HG03097 (cell line): ENCODE results near the gene RFNG.

Source experiments
- ATAC-seq: cut with Tn5 transposase; IDR thresholded peaks from one replicate; pipeline ENCODE4 v1.9.1; 2021; ENCODE audit not compliant: unreplicated experiment, low FRiP score

RFNG gene

GRCh38 chr17:82051776-82052637 is at the start of gene RFNG, which contains the start of gene GPS1:
Gene RFNG, minus strand, starts transcription at chr17:82051811. Its CDS starts 45 bp downstream, at chr17:82051766.
Gene GPS1, plus strand, starts transcription at chr17:82051898. Its CDS starts 34 bp downstream, at chr17:82051932.
- peak; percentile 62 for ATAC-seq

- ATAC-seq = no peak
Observed at GRCh38 chr17:82101301-82101715, 49.7 kb upstream of the RFNG start.

GRCh38 chr17:82100502-82101298 is 49.1 kb upstream of the RFNG start:
- ATAC-seq = no peak

DNA sequence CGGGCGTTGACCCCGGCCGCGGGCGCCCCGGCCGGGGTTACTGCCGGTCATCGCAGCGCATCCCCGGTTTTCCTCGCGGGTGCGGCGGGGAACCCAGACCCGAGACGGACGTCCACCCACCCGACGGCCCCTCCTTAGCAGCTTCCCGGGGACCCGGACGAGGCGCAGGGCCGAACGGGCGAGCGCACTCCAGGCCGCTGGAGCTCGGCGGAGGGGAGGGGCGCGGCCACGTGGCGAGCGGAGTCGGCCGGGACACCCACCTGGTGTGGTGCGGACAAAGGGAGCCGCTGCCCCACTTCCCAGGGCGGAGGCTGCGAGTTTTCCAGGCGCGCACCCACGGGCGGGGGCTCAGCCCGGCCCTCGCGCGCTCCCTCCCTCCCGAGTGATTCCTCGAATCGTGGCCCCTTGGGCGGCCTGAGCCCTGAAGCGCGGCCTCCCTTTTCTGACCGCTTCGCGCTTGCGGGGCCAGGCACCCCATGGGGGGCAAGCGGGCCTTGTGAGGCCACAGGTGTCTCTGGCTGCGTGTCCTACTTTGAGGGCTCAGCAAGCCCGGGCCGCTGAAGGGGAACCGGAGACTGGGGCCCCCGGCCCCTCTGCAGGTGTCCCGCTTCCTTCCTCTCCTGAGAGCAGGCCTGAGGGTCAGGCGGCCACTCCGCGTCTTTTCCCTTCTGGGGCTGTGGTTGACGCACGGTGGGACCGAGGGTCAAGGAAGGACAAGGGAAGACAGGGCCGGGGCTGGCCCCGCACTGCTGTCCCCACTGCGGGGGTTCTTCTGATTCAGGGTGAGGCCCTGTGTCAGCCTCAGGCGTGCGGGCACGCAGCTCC is 47.5 kb upstream of the RFNG start:
- ATAC-seq = peak; percentile 9

- ATAC-seq = peak; percentile 63
Observed at GRCh38 chr17:82098169-82098938, 46.7 kb upstream of the RFNG start, which contains the start of gene FASN. Gene FASN, minus strand, starts transcription at chr17:82098236. Its CDS starts 1,791 bp downstream, at chr17:82096445.

DNA sequence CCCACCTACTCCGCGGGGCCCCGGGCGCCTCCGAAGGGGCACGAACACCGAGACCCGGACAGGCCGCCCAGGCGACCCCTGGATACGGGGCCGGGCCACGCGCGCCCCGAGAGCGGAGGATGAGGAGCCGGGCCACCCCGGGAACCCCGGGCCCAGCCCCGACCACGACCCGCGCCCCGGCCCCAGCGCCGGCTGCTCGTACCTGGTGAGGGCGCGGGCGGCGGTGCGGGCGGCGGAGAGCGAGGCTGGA is 46.2 kb upstream of the RFNG start:
- peak; percentile 22 for ATAC-seq

DNA sequence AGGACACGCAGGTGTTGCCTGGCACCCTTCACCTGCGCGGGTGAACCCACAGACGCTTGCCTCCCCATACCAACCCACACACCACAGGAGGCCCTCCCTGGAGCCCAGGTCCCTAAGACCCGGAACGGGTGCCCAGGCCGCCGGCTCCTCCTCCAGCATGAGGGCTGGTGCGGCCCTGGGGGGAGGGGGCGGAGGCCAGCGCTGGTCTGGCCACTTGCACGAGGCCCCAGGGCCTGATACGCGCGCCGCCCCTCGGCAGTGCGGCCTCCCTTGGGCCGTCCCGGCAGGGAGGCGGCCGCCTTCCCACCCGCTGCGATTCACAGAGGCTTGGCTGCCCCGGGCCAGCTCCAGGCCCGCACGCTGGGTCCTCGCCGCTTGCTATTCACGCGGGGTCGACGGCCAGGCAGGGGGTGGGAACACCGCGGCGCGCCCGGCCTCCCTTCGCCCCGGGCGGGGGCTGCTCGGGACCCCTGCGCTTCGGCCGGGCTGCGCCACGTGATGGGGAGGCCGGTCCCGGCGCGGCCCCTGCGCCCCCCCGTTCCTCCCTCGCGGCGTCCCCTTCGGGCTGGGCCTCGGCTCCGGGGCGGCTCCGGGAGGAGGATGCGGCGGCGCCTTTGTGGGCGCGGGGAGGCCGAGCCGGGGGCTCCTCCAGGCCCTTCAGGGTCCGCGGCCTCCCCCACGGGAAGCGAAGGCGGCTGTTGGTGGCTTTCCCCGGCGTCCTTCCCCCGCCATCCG is 45.7 kb upstream of the RFNG start:
- ATAC-seq = peak; percentile 1

DNA sequence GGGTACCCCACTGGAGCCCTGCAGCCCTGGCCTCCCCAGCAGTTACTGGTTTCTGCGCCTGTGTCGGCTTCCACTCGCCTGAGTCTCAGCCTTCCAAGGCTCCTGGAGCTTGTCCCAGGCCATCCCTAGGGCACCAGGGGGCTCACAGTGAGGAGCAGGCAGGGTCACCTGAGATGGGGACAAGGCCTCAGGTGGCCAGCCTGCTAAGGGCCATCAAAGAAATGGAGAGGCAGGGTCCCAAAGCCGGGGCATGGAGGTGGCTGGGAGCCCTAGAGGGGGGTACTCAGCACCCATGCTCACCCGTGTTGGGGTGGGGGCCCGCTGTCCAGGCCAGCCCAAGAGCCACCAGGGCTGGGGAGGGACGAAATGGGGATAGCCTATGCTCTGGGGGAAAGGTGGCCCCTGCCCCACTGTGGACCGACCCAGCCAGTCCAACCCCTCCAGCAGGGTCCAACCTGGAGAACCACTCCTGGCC is 45.1 kb upstream of the RFNG start:
- ATAC-seq = no peak

DNA sequence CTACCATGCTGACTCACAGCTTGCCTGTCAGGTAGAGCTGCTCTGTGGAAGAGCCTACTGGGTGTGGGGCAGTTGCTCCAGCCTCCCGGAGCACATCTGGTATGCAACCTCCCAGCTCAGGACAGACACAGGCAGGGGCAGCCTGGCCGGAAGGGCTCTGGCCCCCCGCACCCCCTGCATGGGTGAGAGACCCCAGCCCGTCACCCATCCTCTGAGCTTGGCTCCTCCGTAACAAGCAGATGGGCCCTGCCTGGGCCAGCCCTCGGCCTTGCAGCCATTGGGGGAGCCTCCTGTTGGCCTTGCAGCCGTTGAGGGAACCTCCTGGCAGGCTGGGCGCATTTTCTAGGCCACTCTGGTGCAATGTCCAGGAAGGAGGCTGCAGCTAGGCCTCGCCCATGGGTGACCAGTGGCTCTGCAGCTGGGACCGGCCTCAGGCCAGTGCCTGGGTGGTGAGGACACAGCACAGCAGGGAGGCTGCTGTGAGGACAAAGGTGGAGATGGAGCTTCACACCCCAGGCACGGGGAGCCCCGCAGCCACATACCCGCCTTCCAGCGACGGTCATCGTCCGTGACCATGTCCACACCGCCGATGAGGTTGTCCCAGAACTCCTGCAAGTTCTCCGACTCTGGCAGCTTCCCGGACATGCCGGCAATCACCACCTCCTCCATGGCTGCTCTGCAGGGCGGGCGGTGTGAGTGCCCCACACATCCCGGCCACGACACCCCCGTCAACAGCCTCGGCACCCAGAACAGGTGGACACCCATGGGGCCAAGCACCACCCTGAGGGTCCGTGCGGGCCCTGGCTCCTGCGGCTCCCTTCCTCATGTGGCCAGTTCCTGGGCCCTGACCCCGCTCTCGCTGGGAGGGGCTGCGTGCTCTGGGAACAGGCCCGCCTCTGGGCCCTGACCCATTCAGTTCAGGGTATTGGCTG is 44.4 kb upstream of the RFNG start:
- no peak for ATAC-seq

DNA sequence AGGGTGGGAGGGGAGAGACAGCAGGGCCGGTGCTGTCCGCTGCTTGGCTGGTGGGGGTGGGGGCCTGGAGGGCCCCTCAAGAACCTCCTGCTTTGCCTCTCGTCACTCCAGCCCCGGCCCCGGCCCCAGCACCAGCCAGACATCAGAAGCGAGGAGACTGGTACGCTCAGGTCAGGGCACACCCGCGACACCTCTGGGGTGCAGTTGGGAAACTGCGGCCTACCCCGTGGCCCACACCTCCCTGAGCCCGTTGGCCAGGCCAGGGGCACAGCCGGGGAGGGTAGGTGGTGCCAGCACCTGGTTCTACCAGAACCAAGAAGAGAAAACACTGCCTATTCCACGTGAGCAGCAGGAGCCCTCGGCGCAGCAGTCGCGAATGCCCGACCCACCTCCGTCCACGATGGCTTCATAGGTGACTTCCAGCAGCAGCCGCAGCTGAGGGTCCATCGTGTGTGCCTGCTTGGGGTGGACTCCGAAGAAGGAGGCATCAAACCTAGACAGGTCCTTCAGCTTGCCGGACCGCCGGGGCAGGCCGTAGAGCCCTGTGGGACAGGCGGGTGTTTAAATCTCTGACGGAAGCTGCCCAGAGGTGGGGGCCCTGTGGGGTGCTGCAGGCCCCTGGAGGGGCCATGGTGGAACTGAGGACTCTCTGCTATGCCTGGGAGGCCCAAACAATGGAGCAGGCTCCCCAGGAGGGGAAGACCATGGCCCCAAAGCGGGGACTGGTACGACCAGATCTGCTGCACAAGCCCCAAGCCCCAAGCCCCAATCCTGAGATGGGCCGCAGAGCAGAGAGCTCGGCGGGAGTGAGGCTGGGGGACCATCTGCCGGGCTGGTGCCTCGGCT is 43.5 kb upstream of the RFNG start:
- ATAC-seq = no peak

DNA sequence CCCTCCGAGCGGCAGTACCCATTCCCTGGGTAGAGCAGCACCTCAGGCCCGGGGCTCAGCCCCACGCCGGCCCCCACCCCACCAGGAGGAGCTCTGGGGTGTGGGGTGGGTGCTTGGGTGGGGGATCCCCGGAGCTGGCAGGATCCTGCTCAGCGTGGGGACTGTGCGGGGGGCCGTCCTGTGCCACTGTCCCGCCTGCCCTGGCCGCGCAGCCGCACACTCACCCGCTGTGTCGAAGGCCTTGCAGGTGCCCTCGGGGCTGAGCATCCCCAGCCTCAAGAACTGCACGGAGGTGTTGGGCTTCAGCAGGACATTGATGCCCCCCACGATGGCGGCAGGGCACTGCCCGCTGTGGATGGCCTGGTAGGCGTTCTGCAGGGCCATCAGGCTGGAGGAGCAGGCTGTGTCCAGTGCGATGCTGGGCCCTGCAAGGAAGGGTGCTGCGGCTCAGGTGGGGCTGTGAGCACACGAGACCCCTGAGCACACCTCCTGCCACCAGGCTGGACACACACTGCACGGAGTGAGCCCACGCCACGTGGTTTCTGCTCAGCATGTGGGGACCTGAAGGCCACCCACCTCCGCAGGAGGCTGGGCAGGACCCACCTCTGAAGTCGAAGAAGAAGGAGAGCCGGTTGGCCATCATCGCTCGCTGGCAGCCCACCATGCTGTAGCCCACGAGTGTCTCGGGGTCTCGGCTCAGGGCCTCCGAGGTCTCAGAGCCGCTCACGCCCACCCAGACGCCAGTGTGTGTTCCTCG is 41.6 kb upstream of the RFNG start:
- no peak for ATAC-seq

DNA sequence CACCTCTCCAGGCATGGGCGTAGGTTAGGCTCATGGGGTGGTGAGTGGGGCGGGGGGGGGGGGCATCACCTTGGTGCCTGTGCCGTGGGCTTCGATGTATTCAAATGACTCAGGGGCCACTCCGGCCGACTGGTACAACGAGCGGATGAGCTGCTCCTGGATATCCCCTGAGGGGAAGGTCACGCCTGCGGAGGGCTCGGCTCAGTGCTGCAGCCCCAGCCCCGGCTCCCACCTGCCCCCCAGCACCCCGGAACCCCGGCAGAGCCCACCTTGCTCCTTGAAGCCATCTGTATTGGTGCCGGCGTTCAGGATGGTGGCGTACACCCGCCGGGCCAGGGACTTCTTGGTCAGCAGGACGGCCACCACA is 41.0 kb upstream of the RFNG start:
- no peak for ATAC-seq

GRCh38 chr17:82092094-82092586 is 40.5 kb upstream of the RFNG start:
- no peak for ATAC-seq

GRCh38 chr17:82091264-82092066 is 39.9 kb upstream of the RFNG start:
- no peak for ATAC-seq

- no peak for ATAC-seq
Observed at GRCh38 chr17:82090549-82091263, 39.1 kb upstream of the RFNG start.
